ENCODE data around the gene KLF2.

The KLF2 gene

DNA sequence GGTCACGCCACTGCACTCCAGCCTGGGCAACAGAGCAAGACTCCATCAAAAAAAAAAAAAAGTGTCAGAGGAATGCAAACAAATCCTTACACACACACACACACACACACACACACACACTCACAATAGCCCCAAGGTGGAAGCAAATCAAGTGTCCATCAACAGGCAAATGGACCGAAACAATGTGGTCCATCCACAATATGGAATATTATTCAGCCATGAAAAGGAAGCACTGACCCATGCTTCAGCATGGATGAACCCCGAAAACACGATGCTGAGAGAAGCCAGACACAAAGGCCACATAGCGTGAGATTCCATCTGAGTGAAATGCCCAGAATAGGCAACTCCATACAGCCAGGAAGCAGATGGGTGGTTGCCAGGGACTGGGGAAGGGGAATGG, 16.5 kb upstream of the KLF2 start:
- no peak for DNase-seq (ENCODE audit: low read depth, low spot score)

DNA sequence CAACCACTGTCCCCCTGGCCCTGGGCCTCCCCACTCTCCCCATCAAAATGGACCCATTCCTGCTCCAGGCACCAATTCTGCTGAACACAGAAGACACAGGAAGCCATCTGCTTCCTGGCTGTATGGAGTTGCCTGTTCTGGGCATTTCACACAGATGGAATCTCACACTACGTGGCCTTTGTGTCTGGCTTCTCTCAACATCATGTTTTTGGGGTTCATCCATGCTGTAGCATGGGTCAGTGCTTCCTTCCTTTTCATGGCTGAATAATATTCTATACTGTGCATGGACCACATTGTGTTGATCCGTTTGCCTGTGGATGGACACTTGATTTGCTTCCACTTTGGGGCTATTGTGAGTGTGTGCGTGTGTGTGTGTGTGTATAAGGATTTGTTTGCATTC, 15.0 kb upstream of the KLF2 start:
- no peak for DNase-seq (ENCODE audit: low read depth, low spot score)

DNA sequence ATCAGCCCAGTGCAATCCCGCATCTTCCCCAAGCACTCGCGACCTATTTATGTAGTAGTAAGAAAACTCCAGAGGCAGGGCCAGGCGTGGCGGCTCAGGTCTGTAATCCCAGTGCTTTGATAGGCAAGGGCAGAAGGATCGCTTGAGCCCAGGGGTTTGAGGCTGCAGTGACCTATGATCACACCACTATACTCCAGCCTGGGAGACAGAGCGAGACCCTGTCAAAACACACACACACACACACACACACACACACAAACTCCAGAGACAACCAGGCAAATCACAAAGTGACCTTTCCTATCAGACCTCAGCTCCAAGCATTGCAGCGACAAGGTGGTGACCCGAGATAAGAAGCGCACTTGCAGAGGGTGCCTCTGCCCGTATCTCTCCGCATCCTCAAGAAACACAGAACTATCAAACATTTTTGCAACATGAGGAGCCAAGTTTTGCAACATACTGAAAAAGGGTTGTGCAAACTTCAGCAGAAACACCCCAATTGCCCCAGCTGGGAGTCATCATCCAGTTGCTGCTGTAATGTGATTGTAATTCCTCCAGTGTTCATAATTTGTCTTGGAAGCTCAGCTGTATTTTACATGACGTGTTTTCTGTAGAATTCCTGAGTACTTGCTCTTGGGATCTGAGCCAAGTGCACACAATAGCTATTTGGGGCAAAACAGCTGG, 8.7 kb upstream of the KLF2 start:
- DNase-seq (ENCODE audit: low read depth, low spot score) = no peak

DNA sequence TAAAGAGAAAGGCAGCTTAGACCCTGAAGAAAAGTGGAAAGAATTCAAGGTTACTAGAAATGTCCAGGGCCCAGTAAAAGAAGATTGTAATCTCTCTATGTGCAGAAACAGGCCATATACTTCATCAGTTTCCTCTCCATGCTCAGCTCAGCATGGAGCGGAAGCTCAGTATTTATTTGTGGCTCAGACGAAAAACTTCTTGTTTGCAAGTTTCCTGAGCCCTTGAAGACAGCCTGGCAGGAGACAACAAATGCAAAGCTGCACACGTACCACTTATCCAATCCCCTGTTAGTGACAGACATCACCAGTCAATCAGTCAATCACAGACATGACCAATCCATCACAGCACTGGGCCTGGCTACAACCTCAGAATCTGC, 8.1 kb upstream of the KLF2 start:
- DNase-seq (ENCODE audit: low read depth, low spot score) = no peak

DNA sequence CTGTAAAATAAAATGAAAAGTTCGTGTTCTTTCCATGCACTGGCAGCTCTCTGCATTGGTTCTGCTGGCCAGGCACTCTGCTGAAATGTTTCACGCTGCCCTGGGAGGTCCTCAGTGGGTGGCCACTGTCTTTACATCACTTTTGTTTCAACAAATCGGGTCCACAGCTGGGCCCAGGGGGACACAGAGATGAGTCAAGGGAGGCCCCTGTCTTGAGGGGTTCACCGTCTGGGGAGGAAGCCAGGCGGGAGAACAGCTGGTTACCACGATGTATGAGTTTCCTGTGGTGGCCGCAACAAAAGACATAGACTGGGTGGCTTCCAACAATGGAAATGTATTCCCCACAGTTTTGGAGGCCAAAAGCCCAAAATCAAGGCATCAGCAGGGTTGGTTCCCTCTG, 5.1 kb upstream of the KLF2 start:
- no peak for DNase-seq (ENCODE audit: low read depth, low spot score)

DNA sequence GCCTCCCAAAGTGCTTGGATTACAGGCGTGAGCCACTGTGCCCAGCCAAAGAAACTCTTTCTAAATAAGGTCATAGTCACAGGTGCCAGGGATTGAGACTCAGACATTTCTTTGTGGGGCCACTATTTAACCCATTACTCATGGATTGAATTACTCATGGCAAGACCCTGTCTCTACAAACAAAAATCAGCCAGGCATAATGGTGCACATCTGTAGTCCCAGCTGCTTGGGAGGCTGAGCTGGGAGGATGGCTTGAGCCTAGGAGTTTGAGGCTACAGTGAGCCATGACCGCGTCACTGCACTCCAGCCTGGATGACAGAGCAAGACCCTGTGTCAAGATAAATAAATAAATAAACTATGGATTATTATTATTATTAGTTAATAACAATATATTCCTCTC, 3.6 kb upstream of the KLF2 start:
- no peak for DNase-seq (ENCODE audit: low read depth, low spot score)

DNA sequence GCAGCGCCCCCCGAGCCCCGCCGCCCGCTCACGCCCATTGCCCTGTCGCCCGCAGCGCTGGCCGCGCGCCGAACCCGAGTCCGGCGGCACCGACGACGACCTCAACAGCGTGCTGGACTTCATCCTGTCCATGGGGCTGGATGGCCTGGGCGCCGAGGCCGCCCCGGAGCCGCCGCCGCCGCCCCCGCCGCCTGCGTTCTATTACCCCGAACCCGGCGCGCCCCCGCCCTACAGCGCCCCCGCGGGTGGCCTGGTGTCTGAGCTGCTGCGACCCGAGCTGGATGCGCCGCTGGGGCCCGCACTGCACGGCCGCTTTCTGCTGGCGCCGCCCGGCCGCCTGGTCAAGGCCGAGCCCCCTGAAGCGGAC, 518 bp downstream of the KLF2 start:
- DNase-seq (ENCODE audit: low read depth, low spot score) = no peak

DNA sequence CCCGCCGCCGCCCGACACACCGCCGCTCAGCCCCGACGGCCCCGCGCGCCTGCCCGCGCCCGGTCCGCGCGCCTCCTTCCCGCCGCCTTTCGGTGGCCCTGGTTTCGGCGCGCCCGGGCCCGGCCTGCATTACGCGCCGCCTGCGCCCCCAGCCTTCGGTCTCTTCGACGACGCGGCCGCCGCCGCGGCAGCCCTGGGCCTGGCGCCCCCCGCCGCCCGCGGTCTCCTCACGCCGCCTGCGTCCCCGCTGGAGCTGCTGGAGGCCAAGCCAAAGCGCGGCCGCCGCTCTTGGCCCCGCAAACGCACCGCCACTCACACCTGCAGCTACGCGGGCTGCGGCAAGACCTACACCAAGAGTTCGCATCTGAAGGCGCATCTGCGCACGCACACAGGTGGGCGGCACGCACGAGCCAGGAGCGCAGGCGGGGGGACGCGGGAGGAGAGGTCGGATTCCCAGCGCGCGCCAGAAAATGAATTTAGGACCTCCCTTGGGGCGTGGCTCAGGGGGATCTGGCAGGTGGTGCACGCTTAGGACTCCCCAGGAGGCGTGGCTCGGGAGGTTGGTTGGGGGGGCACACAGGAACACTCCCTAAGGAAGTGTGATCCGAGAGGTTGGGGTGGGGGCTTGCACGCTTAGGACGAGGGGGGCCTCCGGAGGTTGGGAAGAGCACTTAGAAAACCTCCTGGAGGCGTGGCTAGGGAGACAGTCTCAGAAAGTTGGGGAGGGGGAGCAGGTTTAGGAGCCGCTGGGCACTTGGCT, 1.2 kb downstream of the KLF2 start:
- DNase-seq (ENCODE audit: low read depth, low spot score) = peak; percentile 35

DNA sequence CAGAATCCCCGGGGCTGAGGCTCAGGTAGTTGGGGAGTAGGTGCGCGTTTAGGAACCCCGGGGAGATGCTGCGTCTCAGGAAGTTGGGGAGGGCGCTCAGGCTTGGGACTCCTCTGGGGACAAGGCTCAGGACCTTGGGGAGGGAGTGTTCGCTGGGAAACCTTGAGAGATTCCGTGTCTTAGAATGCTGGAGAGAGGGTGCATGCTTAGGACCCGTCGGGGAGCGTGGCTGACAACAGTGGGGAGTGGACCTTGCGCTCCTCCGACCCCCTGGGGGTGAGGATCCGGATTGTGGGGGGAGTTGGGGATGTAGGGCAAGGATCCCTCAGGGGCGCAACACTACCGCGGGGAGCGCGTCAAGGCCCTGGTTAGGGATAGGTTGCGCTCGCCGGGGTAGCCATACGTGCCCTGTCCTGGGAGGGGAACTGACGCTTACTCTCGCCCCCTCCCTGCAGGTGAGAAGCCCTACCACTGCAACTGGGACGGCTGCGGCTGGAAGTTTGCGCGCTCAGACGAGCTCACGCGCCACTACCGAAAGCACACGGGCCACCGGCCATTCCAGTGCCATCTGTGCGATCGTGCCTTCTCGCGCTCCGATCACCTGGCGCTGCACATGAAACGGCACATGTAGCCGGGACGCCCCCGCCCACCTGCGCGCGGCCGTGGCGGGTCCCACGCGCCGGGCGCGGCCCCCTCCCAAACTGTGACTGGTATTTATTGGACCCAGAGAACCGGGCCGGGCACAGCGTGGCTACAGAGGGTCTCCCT, 2.0 kb downstream of the KLF2 start:
- DNase-seq (ENCODE audit: low read depth, low spot score) = no peak

DNA sequence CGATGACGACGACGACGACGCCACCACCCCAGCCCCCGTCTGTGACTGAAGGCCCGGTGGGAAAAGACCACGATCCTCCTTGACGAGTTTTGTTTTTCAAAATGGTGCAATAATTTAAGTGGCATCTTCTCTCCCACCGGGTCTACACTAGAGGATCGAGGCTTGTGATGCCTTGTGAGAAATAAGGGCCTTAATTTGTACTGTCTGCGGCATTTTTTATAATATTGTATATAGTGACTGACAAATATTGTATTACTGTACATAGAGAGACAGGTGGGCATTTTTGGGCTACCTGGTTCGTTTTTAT, 2.5 kb downstream of the KLF2 start:
- no peak for DNase-seq (ENCODE audit: low read depth, low spot score)

DNA sequence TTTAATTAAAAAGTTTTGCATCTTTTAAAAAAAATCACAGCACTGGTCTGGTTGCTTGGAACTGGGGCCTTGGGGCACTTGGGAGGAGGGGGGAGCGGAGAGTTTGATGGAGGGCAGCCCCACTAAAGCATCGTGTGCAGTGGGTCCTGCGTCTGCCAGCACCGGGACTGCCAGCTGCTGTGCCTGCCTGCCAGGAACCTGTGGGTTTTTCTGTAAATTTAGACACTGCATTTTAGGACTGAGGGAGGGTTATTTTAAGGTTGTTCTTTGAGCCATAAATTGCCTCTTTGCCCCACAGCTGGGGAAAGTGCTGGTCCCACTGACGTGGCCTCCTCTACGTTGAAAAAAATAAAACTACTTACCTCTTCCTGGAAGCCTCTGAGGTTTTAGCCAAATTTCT, 2.9 kb downstream of the KLF2 start:
- DNase-seq (ENCODE audit: low read depth, low spot score) = no peak

DNA sequence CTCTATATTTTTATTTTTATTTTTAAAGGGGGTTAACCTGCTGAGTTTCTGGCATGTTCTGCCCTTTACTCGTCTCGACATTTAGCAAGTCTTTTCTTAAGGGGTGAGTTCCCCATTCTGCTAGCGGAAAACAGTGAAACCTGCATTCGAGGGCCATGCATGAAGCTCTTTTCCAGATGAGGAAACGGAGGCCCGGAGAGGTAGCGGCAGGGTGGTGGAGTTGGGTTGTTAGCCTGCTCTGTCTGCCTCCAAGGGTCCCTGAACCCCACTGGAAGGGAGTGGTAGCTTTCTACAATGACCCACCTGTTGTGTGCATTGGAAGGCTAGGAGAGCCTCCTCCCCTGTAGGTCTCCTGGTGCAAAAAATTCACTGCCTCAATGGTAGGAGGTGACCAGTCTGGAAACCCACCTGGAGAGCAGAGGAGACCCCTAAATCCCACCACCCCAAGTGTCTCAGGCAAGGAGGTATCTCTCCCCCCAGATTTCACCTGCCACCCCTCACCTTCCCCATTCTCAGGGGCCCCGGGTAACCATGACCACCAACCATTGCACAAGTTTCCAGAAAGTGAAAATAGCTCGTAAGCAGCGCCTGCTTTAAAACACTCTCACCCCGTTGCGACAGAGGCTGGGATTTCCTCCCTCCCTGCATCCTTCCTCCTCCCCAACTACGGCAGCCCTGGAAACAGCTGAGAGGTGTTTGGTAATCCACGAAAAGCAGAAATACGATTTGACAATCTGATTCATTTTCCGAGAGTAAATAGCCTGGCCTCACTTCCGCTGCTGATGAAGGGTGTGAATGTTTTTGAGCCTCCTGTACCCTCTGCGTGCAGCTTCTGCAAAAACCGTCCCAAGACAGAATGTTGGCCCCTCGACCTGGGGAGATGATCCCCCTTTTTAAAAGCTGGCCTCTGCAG, 3.5 kb downstream of the KLF2 start:
- no peak for DNase-seq (ENCODE audit: low read depth, low spot score)

DNA sequence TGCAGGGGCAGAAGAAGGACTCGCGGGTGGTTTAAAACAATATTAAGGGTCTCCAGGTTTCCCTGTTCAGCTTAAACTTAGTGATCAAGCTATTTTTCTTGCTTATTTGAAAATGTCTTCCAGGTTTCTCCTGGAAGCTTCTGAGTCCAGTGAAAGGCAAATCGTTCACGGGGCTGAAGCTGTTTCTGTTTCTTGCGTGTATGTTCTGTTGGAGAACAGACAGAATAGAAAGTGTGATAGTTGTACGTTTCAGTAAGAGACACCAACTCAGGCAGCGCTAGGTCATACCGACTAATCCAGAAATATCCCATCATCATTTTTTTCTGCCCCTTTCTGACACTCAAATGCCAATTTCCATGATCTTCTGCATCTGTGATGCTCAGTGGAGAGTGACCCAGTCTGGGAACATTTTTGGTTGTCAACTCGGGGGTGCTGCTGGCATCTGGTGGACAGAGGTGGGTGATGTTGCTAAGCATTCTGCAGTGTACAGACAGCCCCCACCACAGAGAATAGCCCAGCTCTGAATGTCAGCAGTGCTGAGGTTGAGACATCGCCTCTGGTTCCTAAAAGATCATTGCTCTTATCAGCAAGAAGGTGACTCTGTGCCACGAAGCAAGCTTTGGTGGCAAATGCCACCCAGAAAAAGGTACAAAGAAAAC, 4.3 kb downstream of the KLF2 start:
- DNase-seq (ENCODE audit: low read depth, low spot score) = no peak

DNA sequence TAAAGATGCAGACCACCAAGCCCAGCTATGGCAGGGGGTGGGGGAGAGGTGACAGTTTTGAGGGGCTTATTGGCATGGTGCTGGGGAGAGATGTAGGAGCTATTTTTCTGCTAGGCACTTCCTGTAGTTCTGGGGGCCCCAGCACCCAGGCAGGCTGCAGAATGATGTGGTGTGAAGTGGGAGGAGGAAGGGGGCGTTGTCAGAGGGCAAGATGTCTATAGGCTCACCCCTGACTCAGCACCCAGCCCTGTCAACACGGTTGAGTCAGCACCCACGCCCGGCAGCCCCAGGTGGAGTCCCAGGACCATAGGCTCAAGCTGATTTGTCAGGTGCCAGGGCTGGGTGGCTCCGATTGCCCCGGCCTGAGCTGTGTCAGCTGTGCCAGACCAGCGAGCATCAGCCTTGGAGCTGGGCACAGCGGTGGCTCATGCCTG, 5.8 kb downstream of the KLF2 start:
- DNase-seq (ENCODE audit: low read depth, low spot score) = no peak

DNA sequence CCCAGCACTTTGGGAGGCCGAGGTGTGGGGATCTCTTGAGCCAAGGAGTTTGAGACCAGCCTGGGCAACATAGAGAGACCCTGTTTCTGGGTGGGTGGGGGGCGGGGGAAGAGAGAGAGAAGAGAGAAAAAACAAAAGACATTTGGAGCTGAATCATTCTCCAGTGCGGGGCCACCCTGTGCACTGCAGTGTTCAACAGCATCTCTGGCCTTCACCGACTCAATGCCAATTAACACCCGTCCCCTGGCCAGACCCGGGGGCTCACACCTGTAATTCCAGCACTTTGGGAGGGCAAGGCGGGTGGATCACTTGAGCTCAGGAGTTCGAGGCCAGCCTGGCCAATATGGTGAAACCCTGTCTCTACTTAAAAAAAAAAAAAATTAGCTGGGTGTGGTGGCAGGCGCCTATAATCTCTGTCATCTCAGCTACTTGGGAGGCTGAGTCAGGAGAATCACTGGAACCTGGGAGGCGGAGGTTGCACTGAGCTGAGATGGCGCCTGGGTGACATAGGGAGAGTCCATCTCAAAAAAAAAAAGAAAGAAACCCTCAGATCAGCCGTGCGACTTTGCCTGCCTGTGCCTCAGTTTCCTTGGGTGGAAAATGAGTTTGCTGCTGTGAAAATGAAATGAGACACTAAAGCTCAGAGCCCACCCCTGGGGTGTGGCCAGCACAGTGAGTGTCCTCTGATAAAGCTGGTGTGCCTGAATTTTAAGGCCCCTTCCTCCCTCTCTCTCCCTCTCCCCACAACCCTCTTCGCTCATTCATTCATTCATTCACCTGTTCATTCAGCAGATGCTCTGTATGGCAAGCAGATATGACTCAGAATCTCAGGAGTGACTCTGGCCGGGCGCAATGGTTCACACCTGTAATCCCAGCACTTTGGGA, 6.4 kb downstream of the KLF2 start:
- DNase-seq (ENCODE audit: low read depth, low spot score) = no peak

DNA sequence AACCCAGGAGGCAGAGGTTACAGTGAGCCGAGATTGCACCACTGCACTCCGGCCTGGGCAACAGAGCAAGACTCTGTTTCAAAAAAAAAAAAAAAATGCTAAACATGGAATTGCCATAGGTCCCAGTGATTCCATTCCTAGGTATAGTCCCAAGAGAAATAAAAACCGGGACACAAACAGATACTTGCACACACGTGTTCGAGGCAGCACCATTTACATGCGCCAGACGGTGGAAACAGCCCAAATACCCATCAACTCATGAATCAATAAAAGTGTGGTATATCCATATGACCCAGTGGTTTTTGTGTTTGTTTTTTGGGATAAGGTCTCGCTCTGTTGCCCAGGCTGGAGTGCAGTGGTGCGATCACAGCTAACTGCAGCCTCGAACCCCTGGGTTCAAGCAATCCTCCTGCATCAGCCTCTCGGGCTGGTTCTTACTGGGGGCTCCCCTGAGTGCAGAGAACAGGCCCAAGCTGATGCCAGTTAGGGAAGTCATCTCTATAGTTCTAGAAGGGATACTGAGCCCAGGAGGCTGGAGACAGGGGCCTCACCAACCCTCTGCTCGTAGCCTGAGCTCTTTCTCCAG, 8.5 kb downstream of the KLF2 start:
- no peak for DNase-seq (ENCODE audit: low read depth, low spot score)

DNA sequence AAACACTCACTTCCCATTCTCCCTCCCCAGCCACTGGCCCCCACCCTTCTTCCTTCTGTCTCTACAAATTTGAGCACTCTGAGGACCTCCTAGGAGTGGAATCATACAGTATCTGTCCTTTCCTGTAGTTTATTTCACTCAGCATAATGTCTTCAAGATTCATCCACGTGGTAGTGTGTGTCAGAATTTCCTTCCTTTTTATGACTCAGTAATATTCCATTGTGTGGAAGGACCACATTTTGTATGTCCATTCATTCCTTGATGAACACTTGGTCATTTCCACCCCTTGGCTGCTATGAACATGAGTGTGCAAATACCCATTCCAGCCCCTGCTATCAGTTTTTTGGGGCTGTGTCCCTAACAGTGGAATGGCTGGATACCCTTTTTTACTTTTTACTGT, 9.8 kb downstream of the KLF2 start:
- DNase-seq (ENCODE audit: low read depth, low spot score) = no peak

DNA sequence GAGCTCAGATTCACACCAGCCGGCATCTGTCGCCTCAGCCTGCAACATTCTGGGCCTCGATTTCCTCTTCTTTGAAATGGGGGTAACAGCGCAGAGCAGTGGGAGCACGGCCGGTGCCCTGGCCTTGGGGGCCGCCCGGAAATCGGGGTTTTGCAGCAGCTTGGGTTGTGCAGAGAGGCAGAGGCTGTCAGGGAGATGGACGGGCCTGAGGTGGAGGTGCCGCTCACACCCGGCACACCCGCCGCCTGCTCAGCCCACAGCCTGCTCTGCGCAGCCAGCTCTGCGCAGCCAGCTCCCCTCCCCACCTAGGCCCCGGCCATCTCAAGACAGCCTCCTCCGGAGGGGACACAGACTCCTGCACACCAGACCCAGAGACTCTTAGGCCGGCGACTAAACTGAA, 10.6 kb downstream of the KLF2 start:
- no peak for DNase-seq (ENCODE audit: low read depth, low spot score)

DNA sequence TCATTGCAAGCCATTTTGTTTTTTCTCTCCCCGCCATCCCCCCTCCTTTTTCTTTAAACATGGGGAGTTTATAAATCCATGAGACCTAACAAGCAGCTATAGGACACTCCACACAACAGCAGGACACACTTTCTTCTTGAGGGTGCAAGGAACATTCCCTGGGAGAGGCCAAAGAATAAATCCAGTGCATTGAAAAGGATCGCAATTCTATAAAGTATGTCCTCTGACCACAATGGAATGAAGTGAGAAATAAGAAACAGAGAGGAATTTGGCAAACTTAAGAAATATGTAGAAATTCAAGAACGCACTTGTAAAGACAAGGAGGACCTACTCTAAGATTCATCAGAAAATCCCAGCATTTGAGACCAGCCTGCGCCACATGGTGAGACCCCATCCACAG, 11.9 kb downstream of the KLF2 start:
- DNase-seq (ENCODE audit: low read depth, low spot score) = no peak

DNA sequence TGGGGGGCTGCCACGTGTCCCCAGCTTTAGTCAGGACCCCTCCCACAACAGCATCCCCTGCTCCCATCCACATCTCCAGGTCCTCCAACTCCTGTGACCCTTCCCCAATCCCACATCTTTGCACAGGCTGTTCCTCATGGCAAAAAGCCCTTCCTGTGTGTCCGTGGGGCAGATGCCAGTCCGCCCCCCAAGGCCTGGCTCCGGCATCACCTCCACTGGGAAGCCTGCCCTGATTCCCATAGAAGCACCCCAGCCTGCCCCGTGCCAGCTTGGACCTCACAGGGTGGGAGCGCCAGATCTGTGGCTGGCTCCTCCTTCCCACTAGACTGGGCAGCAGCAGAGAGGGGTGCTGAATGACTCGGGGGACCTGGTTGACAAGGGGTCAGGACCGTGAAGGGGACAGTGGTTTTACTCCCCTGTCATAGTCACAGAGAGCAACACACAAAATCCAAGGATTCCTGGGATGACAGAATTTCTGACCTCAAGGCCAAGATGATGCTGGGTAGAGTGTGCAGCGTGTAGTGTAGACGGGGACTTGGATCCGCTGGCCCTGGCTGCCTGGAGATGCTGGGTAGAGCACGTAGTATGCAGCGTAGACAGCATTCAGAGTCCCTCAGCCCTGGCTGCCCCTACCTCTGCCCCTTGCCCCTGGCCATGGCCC, 13.3 kb downstream of the KLF2 start:
- DNase-seq (ENCODE audit: low read depth, low spot score) = no peak

All from iPS DF 19.7 (cell line).